GM18511 (cell line): Measurements from ENCODE around the gene LRSAM1.

Experiments used
- ATAC-seq: cut with Tn5 transposase; IDR thresholded peaks from one replicate; pipeline ENCODE4 v1.9.1; 2021; ENCODE audit warnings: mild to moderate bottlenecking, moderate library complexity; ENCODE audit not compliant: unreplicated experiment

Gene LRSAM1

GRCh38 chr9:127546125-127546832 lies 95.0 kb downstream of the LRSAM1 start:
- no peak for ATAC-seq

GRCh38 chr9:127548352-127548881 lies 97.1 kb downstream of the LRSAM1 start:
- no peak for ATAC-seq

- no peak for ATAC-seq
These were observed 97.9 kb downstream of the LRSAM1 start for GRCh38 chr9:127549218-127549617.

- no peak for ATAC-seq
These were observed 98.4 kb downstream of the LRSAM1 start for GRCh38 chr9:127549751-127550150.

- ATAC-seq = no peak
These were observed 99.0 kb downstream of the LRSAM1 start for GRCh38 chr9:127550282-127550681.

GRCh38 chr9:127550751-127551150 lies 99.4 kb downstream of the LRSAM1 start:
- ATAC-seq = no peak
